IMR-90 (cell line): ENCODE data around the gene STRIP2. TPM values are rescaled to one million over a fixed set of nuclear protein-coding genes. Genes with fewer than 3 reads are reported as not detected.

Experiments
- ATAC-seq: fragments of 200-7000 bp; cut with Tn5 transposase; 2 replicates; pipeline ENCODE4 v1.9.1; 2020; ENCODE audit warnings: low read depth, mild to moderate bottlenecking, moderate library complexity
- BruUV-seq: library from RNA; stranded (reverse); fragments of 400-500 nt; replicated peaks from 2 replicates; lab custom pipeline; 2021; lab: Mats Ljungman, UMichigan
- CTCF ChIA-PET: fragments of 300-600 bp; formaldehyde crosslinking; extraction: SDS; loops from one replicate; lab custom pipeline; 2021; ENCODE audit warnings: antibody characterized with exemption; lab: Yijun Ruan, JAX
- POLR2A ChIA-PET: fragments of 300-600 bp; sonication (Branson Sonifier 250); formaldehyde crosslinking; loops from one replicate; lab custom pipeline; 2022; ENCODE audit warnings: antibody characterized with exemption; ENCODE audit not compliant: unreplicated experiment; lab: Charles Lee
- DNase-seq: peaks from one replicate; pipeline ENCODE4 v3.0.0; 2013
- H2AFZ ChIP-seq: replicated peaks from 2 replicates; pipeline ENCODE3; 2013; ENCODE audit warnings: low read length, mild to moderate bottlenecking; ENCODE audit not compliant: poor library complexity
- H2AK5ac ChIP-seq: 2 replicates; pipeline ENCODE4 v1.6.1; 2013; ENCODE audit warnings: low read depth, low read length, inconsistent platforms
- H2AK9ac ChIP-seq: replicated peaks from 2 replicates; pipeline ENCODE3; 2013; ENCODE audit warnings: mild to moderate bottlenecking, low read depth, low read length, moderate library complexity; ENCODE audit not compliant: poor library complexity
- H2BK120ac ChIP-seq: 2 replicates; pipeline ENCODE4 v1.6.1; 2013; ENCODE audit warnings: low read depth, low read length, inconsistent platforms
- H2BK15ac ChIP-seq: 3 replicates; pipeline ENCODE4 v1.6.1; 2013; ENCODE audit warnings: low read depth, low read length, inconsistent platforms
- H2BK20ac ChIP-seq: 2 replicates; pipeline ENCODE4 v1.6.1; 2013; ENCODE audit warnings: low read depth, mild to moderate bottlenecking, inconsistent platforms, low read length, moderate library complexity
- H2BK5ac ChIP-seq: 2 replicates; pipeline ENCODE4 v1.6.1; 2013; ENCODE audit warnings: mild to moderate bottlenecking, low read depth, low read length, inconsistent platforms; ENCODE audit not compliant: poor library complexity, severe bottlenecking
- H3K14ac ChIP-seq: replicated peaks from 2 replicates; pipeline ENCODE4 v1.6.1; 2013; ENCODE audit warnings: low read depth, low read length, inconsistent platforms
- H3K18ac ChIP-seq: 2 replicates; pipeline ENCODE4 v1.6.1; 2013; ENCODE audit warnings: low read depth, low read length, control low read depth
- H3K23ac ChIP-seq: 2 replicates; pipeline ENCODE4 v1.6.1; 2013; ENCODE audit warnings: low read depth, low read length, inconsistent platforms
- H3K27ac ChIP-seq: 2 replicates; pipeline ENCODE4 v1.5.1; 2013; ENCODE audit warnings: mild to moderate bottlenecking, control low read depth, low read length; ENCODE audit not compliant: insufficient read depth
- H3K27me3 ChIP-seq: 2 replicates; pipeline ENCODE4 v1.6.1; 2013; ENCODE audit warnings: low read length; ENCODE audit not compliant: control insufficient read depth, insufficient read depth
- H3K36me3 ChIP-seq: 2 replicates; pipeline ENCODE4 v1.6.1; 2013; ENCODE audit warnings: low read length, mixed read lengths; ENCODE audit not compliant: control insufficient read depth, insufficient read depth
- H3K4ac ChIP-seq: 2 replicates; pipeline ENCODE4 v1.6.1; 2013; ENCODE audit warnings: low read depth, low read length, inconsistent platforms
- H3K4me1 ChIP-seq: 2 replicates; pipeline ENCODE4 v1.6.1; 2013; ENCODE audit warnings: low read length, mixed read lengths; ENCODE audit not compliant: control insufficient read depth, insufficient read depth
- H3K4me2 ChIP-seq: 2 replicates; pipeline ENCODE4 v1.6.1; 2013; ENCODE audit warnings: low read depth, mild to moderate bottlenecking, control low read depth, low read length, moderate library complexity
- H3K4me3 ChIP-seq: 2 replicates; pipeline ENCODE4 v1.5.1; 2013; ENCODE audit warnings: low read depth, mild to moderate bottlenecking, control low read depth, low read length, moderate library complexity; ENCODE audit not compliant: insufficient read depth
- H3K56ac ChIP-seq: 2 replicates; pipeline ENCODE4 v1.6.1; 2013; ENCODE audit warnings: low read length, inconsistent platforms; ENCODE audit not compliant: insufficient read depth; ENCODE audit errors: extremely low read depth
- H3K79me1 ChIP-seq, 2 experiments: 2 replicates each; pipeline ENCODE4 v1.6.1; 2013; ENCODE audit warnings: low read length in 2 of 2, inconsistent platforms in 1 of 2, low read depth in 1 of 2
- H3K9ac ChIP-seq: 2 replicates; pipeline ENCODE4 v1.6.1; 2013; ENCODE audit warnings: low read depth, low read length, control low read depth
- H3K9me1 ChIP-seq: 2 replicates; pipeline ENCODE4 v1.6.1; 2013; ENCODE audit warnings: low read length, inconsistent platforms; ENCODE audit not compliant: insufficient read depth
- H3K9me3 ChIP-seq: 2 replicates; pipeline ENCODE4 v1.6.1; 2013; ENCODE audit warnings: low read length; ENCODE audit not compliant: control insufficient read depth, insufficient read depth
- H4K20me1 ChIP-seq: 2 replicates; pipeline ENCODE4 v1.6.1; 2013; ENCODE audit warnings: low read length, inconsistent platforms; ENCODE audit not compliant: insufficient read depth
- H4K5ac ChIP-seq: 2 replicates; pipeline ENCODE4 v1.6.1; 2013; ENCODE audit warnings: mild to moderate bottlenecking, low read depth, low read length, control low read depth
- H4K8ac ChIP-seq, 2 experiments: 2 replicates each; pipeline ENCODE4 v1.6.1; 2013; ENCODE audit warnings: low read depth in 2 of 2, low read length in 2 of 2, control low read depth in 1 of 2, inconsistent platforms in 1 of 2
- H4K91ac ChIP-seq: 2 replicates; pipeline ENCODE4 v1.6.1; 2013; ENCODE audit warnings: low read depth, low read length, inconsistent platforms; ENCODE audit not compliant: insufficient read depth
- CEBPB ChIP-seq: IDR thresholded peaks from 2 replicates; pipeline ENCODE4 v1.6.1; 2012; ENCODE audit warnings: low read depth, low read length, improper control_type of control experiment
- RFX5 ChIP-seq: IDR thresholded peaks from 2 replicates; pipeline ENCODE4 v1.8.0; 2012; ENCODE audit warnings: low read depth, mild to moderate bottlenecking, low read length, moderate library complexity
- WGBS, 2 experiments: methylation state at CpG; one replicate each; pipeline versions ENCODE4 v1.1.5 to v1.1.7; 2013; ENCODE audit warnings: missing lambda C conversion rate in 2 of 2; ENCODE audit not compliant: insufficient read length in 1 of 2; ENCODE audit errors: extremely low coverage in 2 of 2; 5-methylcytosine and 5-hydroxymethylcytosine counted together
- dilution Hi-C: fragments of 300-500 bp; cut with HindIII; formaldehyde crosslinking; loops from one replicate; pipeline ENCODE4 v1.14.3; 2018; ENCODE audit warnings: low sequenced_read_pairs; ENCODE audit not compliant: unreplicated experiment
- in situ Hi-C: fragments of 300-500 bp; cut with MboI; formaldehyde crosslinking; loops from 3 replicates; pipeline ENCODE4 v1.14.3; 2019; ENCODE audit warnings: low sequenced_read_pairs, inconsistent platforms, mixed read lengths
- intact Hi-C: fragments of 100-400 bp; cut with micrococcal nuclease; formaldehyde crosslinking; loops from 2 replicates; pipeline ENCODE4 v1.10.0; 2022
- polyA plus RNA-seq, 3 experiments: library from polyadenylated mRNA; depleted of rRNA; stranded (reverse); fragments of >200 nt; gene quantifications; 2 replicates each; pipeline ENCODE4 v1.2.3, GENCODE V29; 2012; ENCODE audit warnings: low replicate concordance in 1 of 3
- total RNA-seq: library from RNA; depleted of rRNA; stranded (reverse); fragments of >200 nt; gene quantifications from 2 replicates; pipeline ENCODE4 v1.2.3, GENCODE V29; 2012

Gene STRIP2
- total and polyA plus RNA-seq, 2 of the 4 experiments (the other 2 are of a cell fraction), result 1.8 to 3.0 TPM

GRCh38 chr7:129468087-129468486 is 33.9 kb downstream of the STRIP2 start:
- peak; percentile 75 for DNase-seq
- ChIA-PET POLR2A (no interaction called here), CTCF (interaction anchor here (4.1 kb wide), 1 partner anchor 101 kb away, joined by 16 read pairs; no protein-coding TSS in a partner anchor)
- in situ Hi-C loops (no loop called here), intact Hi-C loops (no loop called here), dilution Hi-C loops (no loop called here)
- no peak overlapping the region for H4K91ac ChIP-seq
- no peak overlapping the region for H2AK9ac ChIP-seq
- H3K27ac ChIP-seq, result no peak overlapping the region
- peak; percentile 79 for ATAC-seq
- no TSS peak for BruUV-seq
- H3K27me3 ChIP-seq, result no peaks in the 10 kb centered on the region
- H3K4me2 ChIP-seq, result no peak overlapping the region; the same call in 1 of the 2 replicates
- no peaks in the 10 kb centered on the region for H4K20me1 ChIP-seq
- no peak overlapping the region for H3K4ac ChIP-seq
- no peak overlapping the region for H2BK15ac ChIP-seq
- H3K9me3 ChIP-seq, result no peaks in the 10 kb centered on the region
- no peak overlapping the region for H2AFZ ChIP-seq
- peak overlapping the region; percentile 68 for H3K14ac ChIP-seq
- H3K79me1 ChIP-seq, result no peaks in the 10 kb centered on the region
- H3K9me1 ChIP-seq, result no peaks in the 10 kb centered on the region; the same call in 1 of the 2 replicates
- no peak overlapping the region for H2AK5ac ChIP-seq
- no peak overlapping the region for H3K4me3 ChIP-seq
- H4K5ac ChIP-seq, result no peak overlapping the region
- H4K8ac ChIP-seq, result no peak overlapping the region
- no peak overlapping the region for H3K18ac ChIP-seq
- H2BK5ac ChIP-seq, result no peak overlapping the region
- H3K23ac ChIP-seq, result 0 out of 2 replicates have a peak overlapping the region, but pooled peaks have one; percentile 17
- no peaks in the 10 kb centered on the region; the same call in 1 of the 2 replicates for H3K36me3 ChIP-seq
- TF ChIP-seq CEBPB (peak; percentile 88), RFX5 (no peak)
- no peak overlapping the region for H3K56ac ChIP-seq
- H3K9ac ChIP-seq, result no peak overlapping the region
- no peak overlapping the region for H2BK20ac ChIP-seq
- no CpG with 5 or more reads among the region's 1 CpG for WGBS, 2 experiments
- no peak overlapping the region for H2BK120ac ChIP-seq
- H3K4me1 ChIP-seq, result peaks cover 1% of the 10 kb centered on the region; the same call in 1 of the 2 replicates
